ENCODE results near the gene THBS3. TPM values are rescaled to one million over a fixed set of nuclear protein-coding genes. Genes with fewer than 3 reads are reported as not detected.
A peak's percentile ranks its signal among the peaks of the same experiment; 100 is the strongest.

THBS3 gene
- total RNA-seq = 10 to 100 TPM; 12.4 to 51.2 (median 21.0) TPM

DNA sequence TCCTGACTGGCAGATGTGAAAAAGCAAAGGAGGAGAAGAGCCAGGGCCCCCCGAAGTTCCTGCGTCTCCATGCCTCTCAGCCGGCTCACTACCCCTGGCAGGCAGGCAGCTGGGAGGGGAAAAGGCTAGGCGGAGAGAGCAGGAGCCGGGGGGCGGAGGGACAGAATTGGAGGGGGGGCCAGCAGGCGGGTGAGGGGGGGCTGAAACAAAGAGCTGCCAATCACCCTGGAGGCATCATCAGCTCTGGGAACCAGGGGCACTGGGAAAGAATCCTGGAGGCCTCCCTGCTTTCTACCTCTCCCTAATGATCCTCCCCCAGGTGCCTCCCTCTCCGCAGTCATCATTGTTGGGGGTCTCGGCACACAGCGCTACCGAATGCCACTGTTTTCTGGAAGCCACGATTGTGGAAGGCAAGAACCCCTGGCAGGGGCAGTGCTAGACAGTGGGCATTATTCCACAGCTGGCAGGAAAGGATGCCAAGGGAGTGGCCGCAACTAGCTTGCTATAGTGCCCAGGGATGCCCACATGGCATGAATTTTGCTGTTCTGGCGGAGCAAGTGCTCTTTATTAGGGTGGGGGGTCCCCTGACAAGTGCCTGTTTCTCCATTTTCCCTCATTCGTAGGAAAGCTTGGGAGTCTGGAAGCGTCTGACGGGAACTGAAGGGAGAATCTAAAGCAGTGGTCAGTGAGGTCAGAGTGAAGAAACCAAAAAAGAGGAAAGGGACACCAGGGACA lies at the start of gene THBS3:
Gene THBS3, minus strand, starts transcription at position 92 of the 735 bp plus-strand sequence. Its CDS starts 21 bp downstream, at position 71.
- WGBS, 10 experiments = 0 to 20% (median 2%) methylated on average over 1 to 12 of the region's 17 CpGs; no CpG with 5 or more reads in 1 of the 10 experiments
- ATAC-seq (replicated peaks in 6 of 8) = peak in 7 of 8 experiments; percentile 0 to 18 (median 11)
- Histone ChIP-seq H3K27ac (peak within 1 kb of the TSS; percentile 98), H3K4me3 (peak within 1 kb of the TSS; percentile 55 to 85 (median 62)), H3K4me1 (replicated peaks in 1 of 2) (peaks cover 14 to 27% of the 10 kb centered on the region in 2 donors)
- in situ Hi-C loops (cut with MboI; ENCODE audit: low pct_unique_long_range_greater_than_20kb in 2 of 9, low sequenced_read_pairs in 9 of 9, unreplicated experiment in 9 of 9) = no loop called here

DNA sequence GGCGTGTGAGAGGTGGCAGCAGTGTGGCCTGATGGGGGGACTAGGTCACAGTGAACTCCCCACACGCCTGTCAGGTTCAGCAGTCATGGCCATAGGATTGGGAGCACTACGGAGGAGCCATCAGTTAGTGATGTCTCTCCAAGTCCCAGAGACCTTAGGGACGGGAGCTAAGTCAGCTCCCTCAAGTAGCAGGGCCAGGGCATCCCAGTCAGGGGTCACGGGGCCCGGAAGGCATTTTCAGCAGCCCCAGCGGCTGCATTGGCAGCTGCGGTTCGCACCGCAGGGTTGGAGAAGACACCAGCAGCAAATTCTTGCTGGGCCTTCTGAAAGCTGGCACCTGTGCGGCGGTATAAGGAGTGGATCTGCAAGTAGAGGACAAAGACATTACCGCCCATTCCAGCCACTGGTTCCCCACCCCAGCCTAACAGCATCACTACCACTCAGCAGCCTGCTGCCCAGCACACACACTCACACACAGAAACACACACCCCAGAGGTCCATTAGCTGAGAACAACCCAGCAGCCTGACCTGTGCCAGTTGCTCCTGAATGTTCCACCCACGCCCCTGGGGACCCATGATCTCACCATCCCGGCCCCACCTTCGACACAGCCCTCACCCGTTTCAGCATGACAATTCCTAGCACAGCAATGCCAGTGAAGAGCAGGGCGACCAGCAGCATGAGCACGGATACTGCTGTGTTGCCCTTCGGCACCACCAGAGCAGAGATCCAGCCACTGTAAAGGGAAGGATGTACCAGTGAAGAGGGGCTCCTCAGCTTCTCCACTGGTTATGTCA lies 48.6 kb upstream of the THBS3 start:
- H3K4me3 ChIP-seq = peak overlapping the region in 1 of 5 donors; percentile 67
- ATAC-seq (replicated peaks in 6 of 8) = peak in 1 of 8 experiments; percentile 5
- WGBS, 10 experiments = 17 to 100% (median 83%) methylated on average over 1 to 13 of the region's 20 CpGs; no CpG with 5 or more reads in 3 of the 10 experiments
- peak overlapping the region; percentile 79 to 89 for H3K27ac ChIP-seq
- H3K4me1 ChIP-seq (replicated peaks in 1 of 2) = peaks cover 25 to 27% of the 10 kb centered on the region in 2 donors
- in situ Hi-C loops (cut with MboI; ENCODE audit: low pct_unique_long_range_greater_than_20kb in 2 of 9, low sequenced_read_pairs in 9 of 9, unreplicated experiment in 9 of 9) = no loop called here

DNA sequence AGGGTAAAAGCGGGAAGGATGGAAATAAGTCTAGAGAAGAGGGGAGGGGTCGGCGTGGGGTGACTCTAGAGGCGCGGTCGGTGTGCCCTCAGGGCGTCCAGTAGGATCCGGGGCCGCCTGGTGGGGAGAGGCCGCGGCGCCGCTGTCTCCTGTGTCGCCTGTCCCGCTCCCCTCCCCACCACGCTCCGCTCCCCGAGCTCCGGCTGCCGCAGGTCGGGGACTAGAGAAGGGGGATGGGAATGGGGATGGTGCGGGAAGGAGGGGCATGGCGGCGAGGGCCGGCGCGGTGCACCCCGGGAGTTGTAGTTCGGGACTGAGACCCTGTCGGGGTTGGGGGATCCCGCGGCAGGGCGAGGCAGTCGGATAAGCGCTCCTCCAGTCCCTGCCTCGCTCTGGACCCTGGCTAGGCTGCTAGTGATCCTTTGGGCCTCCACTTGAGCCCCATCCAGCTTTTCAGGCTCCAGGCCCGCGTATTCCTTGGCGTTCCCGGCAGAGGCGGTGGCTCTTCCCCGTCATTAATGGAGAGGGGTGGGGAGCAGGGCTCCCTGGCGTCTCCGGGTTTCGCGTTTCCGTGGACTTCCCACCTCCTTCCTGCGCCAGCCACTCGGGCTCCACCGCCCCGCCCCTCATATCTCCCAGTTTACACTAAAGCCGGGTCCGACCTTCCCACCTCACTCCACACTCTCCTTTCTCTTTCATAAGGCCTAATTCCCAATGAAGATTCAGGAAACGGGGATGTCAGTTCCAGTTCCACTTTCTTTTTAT lies 47.7 kb upstream of the THBS3 start, which contains the start of gene ENTREP3:
Gene ENTREP3, minus strand, starts transcription at position 241 of the 765 bp plus-strand sequence. CDS start 606 bp downstream, outside the sequence.
- in situ Hi-C loops (cut with MboI; ENCODE audit: low pct_unique_long_range_greater_than_20kb in 2 of 9, low sequenced_read_pairs in 9 of 9, unreplicated experiment in 9 of 9) = no loop called here
- WGBS, 10 experiments = 0 to 31% (median 2%) methylated on average over 1 to 13 of the region's 54 CpGs; no CpG with 5 or more reads in 5 of the 10 experiments
- peaks cover 24 to 30% of the 10 kb centered on the region in 2 donors for H3K4me1 ChIP-seq (replicated peaks in 1 of 2)
- peak within 1 kb of the TSS; percentile 79 to 89 for H3K27ac ChIP-seq
- H3K4me3 ChIP-seq = peak within 1 kb of the TSS; percentile 54 to 89 (median 67)
- ATAC-seq (replicated peaks in 6 of 8) = peak; percentile 67 to 87 (median 84)

DNA sequence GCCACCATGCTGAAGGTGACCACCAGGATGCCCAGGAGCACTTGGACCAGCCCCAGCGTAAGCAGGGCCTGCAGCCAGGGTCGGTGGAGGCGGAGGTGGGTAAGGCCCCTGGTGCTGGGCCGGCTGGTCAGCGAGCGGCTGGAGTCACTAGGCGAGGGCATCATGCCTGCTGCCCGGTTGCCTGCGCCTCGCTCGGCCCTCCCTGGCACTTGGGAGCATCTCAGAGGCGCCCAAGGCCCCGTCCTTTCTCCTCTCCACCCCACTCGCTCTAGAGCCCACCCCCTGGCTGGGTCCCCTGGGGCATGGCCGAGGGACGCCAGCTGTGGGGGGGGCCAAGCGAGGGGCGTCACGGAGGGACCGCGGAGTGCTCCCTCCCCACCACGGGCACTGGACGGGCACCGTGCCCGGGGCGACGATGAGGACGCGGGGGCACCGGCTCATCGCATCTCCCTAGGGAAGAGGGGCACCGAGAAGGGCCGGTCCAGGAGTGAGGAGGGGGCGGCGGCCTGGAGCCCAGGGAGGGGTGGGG lies 47.1 kb upstream of the THBS3 start:
- 0 to 31% (median 18%) methylated on average over 3 to 6 of the region's 35 CpGs; no CpG with 5 or more reads in 6 of the 10 experiments for WGBS, 10 experiments
- Histone ChIP-seq H3K4me1 (replicated peaks in 1 of 2) (peaks cover 25 to 30% of the 10 kb centered on the region in 2 donors), H3K4me3 (peak overlapping the region; percentile 54 to 89 (median 67)), H3K27ac (peak overlapping the region; percentile 79 to 89)
- peak; percentile 0 to 31 (median 17) for ATAC-seq (replicated peaks in 6 of 8)
- in situ Hi-C loops (cut with MboI; ENCODE audit: low pct_unique_long_range_greater_than_20kb in 2 of 9, low sequenced_read_pairs in 9 of 9, unreplicated experiment in 9 of 9) = no loop called here

DNA sequence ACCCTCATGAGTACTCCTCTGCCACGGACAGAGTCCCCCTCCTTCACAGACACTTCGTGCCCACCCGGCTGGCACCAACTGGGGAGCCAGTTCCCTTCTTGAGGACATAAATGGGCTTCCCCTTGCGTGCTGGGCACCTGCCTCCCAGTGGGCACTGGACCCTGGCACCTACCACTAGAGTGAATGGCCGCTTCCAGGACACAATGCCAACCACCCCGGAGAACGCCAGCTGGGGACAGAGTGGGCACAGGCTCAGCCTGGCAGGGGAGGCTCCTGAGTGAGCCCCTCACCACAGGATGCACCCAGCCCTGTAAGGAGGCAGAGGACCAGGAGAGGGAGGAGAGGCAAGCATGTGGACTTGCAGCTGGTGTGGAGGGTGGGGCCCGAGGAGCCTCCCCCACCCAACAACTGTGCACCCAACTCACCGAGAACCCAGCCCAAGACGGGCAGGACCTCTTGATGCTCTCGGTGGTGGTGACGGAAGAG lies 46.6 kb upstream of the THBS3 start:
- Histone ChIP-seq H3K27ac (peak overlapping the region; percentile 79 to 89), H3K4me3 (peak overlapping the region; percentile 54 to 89 (median 67)), H3K4me1 (replicated peaks in 1 of 2) (peaks cover 25 to 30% of the 10 kb centered on the region in 2 donors)
- WGBS, 10 experiments = 0 to 80% (median 39%) methylated on average over 1 to 6 of the region's 12 CpGs; no CpG with 5 or more reads in 3 of the 10 experiments
- in situ Hi-C loops (cut with MboI; ENCODE audit: low pct_unique_long_range_greater_than_20kb in 2 of 9, low sequenced_read_pairs in 9 of 9, unreplicated experiment in 9 of 9) = no loop called here
- peak in 3 of 8 experiments; percentile 0 to 12 (median 3) for ATAC-seq (replicated peaks in 6 of 8)

DNA sequence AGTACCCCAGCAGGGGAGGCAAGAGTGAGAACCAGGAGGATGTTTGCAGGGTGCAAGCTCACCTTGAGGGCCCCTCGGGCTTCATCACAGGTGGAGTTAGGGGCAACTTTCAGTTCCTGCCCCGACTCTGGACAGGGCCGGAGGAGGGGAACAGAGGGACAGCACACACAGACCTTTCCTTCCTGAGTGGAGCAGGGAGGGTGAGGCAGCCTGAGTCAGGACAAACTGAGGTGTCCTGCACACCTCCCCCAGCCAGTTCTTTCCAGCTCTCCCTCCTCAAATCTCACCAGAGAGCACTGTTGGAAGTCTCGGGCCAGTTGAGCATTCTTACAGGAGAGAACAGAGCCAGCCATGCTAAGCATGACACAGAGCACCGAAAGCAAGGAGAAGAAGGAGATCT lies 46.1 kb upstream of the THBS3 start:
- 35 to 78% (median 50%) methylated on average over 1 to 5 of the region's 5 CpGs; no CpG with 5 or more reads in 4 of the 10 experiments for WGBS, 10 experiments
- Histone ChIP-seq H3K4me3 (peak overlapping the region in 4 of 5 donors; percentile 54 to 67 (median 62)), H3K27ac (no peak overlapping the region), H3K4me1 (replicated peaks in 1 of 2) (peaks cover 25 to 30% of the 10 kb centered on the region in 2 donors)
- in situ Hi-C loops (cut with MboI; ENCODE audit: low pct_unique_long_range_greater_than_20kb in 2 of 9, low sequenced_read_pairs in 9 of 9, unreplicated experiment in 9 of 9) = no loop called here
- ATAC-seq (replicated peaks in 6 of 8) = no peak

DNA sequence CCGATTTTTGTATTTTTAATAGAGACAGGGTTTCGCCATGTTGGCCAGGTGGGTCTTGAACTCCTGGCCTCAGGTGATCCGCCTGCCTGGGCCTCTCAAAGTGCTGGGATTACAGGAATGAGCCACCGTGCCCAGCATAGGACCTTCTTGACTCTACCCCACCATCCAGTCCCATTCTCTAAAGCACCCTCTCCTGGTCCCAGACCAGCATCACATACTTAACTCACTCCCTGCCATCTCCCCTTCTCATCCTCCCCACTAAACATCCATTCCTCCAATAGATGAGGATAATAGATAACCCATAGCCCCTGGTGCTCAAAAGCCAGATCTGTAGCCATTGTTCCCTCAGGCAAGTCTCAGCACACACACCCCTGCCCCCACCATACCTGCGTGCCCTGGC lies 45.5 kb upstream of the THBS3 start:
- Histone ChIP-seq H3K4me1 (replicated peaks in 1 of 2) (peaks cover 25 to 30% of the 10 kb centered on the region in 2 donors), H3K27ac (no peak overlapping the region), H3K4me3 (peak overlapping the region in 3 of 5 donors; percentile 58 to 67 (median 67))
- in situ Hi-C loops (cut with MboI; ENCODE audit: low pct_unique_long_range_greater_than_20kb in 2 of 9, low sequenced_read_pairs in 9 of 9, unreplicated experiment in 9 of 9) = no loop called here
- 79 to 88% (median 81%) methylated on average over 2 to 4 of the region's 5 CpGs; no CpG with 5 or more reads in 7 of the 10 experiments for WGBS, 10 experiments
- no peak for ATAC-seq (replicated peaks in 6 of 8)

DNA sequence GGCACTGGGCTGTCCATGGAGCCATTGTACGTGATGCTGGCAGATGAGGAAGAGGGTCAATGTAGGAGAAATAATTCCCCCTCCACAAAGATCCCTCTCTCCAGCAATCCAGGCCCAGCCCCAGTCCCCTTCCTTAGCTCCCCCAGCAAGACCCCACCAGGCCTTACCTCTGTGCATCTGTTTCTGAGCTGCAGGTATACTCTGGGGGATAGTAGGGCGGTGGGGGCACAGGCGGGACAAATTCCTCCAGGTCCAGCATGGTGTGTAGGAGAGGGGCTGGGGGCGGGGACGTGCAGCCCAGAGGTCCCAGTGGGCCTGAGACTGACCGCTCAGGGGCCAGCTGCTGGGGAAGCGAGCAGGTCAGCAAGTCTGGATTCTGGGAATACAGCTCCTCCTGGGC lies 43.9 kb upstream of the THBS3 start:
- Histone ChIP-seq H3K4me3 (no peak overlapping the region), H3K4me1 (replicated peaks in 1 of 2) (peaks cover 25 to 30% of the 10 kb centered on the region in 2 donors), H3K27ac (no peak overlapping the region)
- in situ Hi-C loops (cut with MboI; ENCODE audit: low pct_unique_long_range_greater_than_20kb in 2 of 9, low sequenced_read_pairs in 9 of 9, unreplicated experiment in 9 of 9) = no loop called here
- ATAC-seq (replicated peaks in 6 of 8) = no peak
- WGBS, 10 experiments = 90% methylated on average over 2 of the region's 7 CpGs; no CpG with 5 or more reads in 9 of the 10 experiments

DNA sequence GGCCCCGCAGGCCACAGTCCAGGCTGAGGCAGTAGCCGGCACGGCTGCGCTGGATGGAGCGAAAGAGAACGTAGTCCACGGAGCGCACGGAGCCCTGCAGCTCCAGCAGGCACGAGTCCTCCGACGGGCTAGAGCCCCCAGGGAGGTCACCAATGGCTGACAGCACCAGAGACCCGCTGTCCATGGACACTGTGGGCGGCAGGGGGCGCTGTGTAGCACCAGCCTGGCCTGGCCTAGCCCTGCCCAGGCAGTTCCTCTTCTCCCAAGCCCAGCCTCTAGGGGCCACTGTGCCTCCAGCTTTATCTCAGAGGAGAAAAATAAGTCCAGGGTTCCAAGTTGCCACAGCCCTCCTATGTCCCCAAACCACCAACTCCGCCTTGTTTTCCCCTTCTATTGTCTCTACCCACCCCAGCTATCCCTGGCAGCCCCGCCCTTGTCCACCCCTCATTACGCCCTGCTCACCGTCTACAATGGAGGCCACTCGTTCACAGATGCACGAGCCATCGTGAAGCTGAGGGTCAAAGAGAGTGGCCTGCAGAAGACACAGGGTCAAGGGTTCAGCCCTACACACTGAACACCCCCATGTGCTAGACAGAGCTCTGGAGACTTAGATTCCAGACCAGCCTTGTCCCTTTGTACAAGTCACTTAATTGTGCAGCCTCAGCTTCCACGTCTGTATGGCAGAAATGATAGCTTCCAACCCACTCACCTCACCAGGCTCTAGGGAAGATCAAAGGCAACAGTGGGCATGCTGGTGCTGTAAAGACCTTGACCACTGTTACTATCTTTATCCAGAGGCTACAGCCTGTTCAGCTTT lies 43.1 kb upstream of the THBS3 start:
- Histone ChIP-seq H3K27ac (peak overlapping the region in 1 of 2 donors; percentile 11), H3K4me1 (replicated peaks in 1 of 2) (peaks cover 24 to 28% of the 10 kb centered on the region in 2 donors), H3K4me3 (peak overlapping the region in 2 of 5 donors; percentile 0 to 3)
- 0 to 63% (median 26%) methylated on average over 1 to 7 of the region's 23 CpGs; no CpG with 5 or more reads in 3 of the 10 experiments for WGBS, 10 experiments
- peak; percentile 55 to 78 (median 64) for ATAC-seq (replicated peaks in 6 of 8)
- in situ Hi-C loops (cut with MboI; ENCODE audit: low pct_unique_long_range_greater_than_20kb in 2 of 9, low sequenced_read_pairs in 9 of 9, unreplicated experiment in 9 of 9) = no loop called here

DNA sequence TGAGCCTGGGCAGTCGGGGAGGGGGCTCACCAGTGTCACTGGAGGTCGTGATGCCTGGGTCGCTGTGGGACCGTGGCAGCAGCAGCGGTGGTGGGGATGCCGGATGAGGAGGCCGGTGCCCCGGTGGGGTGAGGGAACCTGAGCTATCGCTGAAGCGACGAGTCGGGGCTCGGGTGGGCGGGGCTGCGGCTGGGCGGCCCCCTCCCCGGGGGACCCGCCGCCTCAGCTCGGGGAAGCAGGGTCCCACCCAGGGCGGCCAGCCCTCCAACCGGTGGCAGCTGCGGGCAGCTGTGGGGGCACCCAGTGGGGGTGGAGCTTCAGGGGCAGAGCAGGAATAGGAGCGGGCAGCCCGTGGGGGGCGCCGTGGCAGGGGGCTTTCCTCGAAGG lies 42.5 kb upstream of the THBS3 start:
- WGBS, 10 experiments = 80% methylated on average over 4 of the region's 28 CpGs; no CpG with 5 or more reads in 9 of the 10 experiments
- H3K27ac ChIP-seq = peak overlapping the region in 1 of 2 donors; percentile 11
- in situ Hi-C loops (cut with MboI; ENCODE audit: low pct_unique_long_range_greater_than_20kb in 2 of 9, low sequenced_read_pairs in 9 of 9, unreplicated experiment in 9 of 9) = no loop called here
- H3K4me1 ChIP-seq (replicated peaks in 1 of 2) = peaks cover 27 to 29% of the 10 kb centered on the region in 2 donors
- no peak for ATAC-seq (replicated peaks in 6 of 8)
- H3K4me3 ChIP-seq = no peak overlapping the region
